Activated T-cell treated with anti-CD3 and anti-CD28 coated beads for 48 hours (primary cell): Measurements from ENCODE around the gene HPX.
A peak's percentile ranks its signal among the peaks of the same experiment; 100 is the strongest.

ENCODE experiments used
- DNase-seq: peaks from one replicate; pipeline ENCODE4 v3.0.0-alpha.2; 2020; ENCODE audit warnings: low read depth

The HPX gene

DNA sequence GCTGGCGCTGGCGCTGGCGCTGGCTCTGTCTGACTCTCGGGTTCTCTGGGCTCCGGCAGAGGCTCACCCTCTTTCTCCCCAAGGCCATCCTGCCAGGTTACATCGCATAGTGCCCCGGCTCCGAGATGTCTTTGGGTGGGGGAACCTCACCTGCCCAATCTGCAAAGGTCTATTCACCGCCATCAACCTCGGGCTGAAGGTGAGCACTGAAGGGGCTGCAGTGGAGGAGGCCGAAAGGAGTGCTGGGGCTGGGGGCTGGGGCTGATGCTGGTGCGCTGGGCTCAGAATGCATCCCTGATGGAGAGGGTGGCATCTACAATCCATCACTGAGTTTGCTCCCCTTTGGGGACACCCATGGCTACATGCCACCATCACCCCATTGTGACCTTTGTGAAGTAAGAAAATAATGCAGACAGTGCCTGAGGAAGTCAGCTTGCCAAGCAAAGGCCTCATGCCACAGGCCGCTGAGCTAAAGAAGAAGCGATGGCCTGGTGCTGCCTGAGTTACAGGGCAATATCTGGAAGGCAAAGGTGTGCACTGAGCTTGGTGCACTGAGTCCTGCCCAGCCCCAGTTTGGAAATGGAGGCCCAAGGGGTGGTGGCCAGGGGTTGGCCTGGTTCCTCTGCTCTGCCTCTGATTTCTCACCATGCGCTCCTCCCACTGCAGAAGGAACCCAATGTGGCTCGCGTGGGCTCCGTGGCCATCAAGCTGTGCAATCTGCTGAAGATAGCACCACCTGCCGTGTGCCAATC lies 49.9 kb downstream of the HPX start:
- no peak for DNase-seq

DNA sequence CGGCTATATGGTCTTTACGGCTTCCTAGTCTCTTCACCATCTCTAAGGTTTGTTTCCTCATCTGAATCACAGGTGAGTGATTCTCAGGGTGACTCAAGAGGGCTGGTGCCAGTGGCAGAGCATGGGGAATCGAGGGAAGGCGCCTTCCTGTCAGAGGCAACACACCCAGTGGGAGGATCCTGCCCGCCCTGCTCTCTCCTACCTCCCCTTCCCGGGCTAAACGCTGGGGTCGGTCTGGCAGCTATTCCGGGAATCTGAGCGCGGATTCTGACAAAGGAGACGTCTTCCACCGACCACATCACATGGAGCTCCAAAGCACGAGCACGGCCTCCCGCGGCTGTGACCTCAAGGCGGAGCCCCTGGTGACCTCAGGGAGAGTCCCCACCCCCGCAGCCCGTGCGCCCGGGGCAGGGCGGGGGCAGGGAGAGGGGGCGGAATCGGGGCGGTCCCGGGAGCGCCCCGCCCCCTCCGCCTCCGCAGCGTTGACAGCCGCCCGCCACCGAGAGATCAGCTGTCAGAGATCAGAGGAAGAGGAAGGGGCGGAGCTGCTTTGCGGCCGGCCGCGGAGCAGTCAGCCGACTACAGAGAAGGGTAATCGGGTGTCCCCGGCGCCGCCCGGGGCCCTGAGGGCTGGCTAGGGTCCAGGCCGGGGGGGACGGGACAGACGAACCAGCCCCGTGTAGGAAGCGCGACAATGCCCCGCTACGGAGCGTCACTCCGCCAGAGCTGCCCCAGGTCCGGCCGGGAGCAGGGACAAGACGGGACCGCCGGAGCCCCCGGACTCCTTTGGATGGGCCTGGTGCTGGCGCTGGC lies 50.7 kb downstream of the HPX start, which contains the start of gene SMPD1:
Gene SMPD1, plus strand, starts transcription at position 570 of the 813 bp plus-strand sequence. Its CDS starts 125 bp downstream, at position 695.
- DNase-seq: peak; percentile 92

DNA sequence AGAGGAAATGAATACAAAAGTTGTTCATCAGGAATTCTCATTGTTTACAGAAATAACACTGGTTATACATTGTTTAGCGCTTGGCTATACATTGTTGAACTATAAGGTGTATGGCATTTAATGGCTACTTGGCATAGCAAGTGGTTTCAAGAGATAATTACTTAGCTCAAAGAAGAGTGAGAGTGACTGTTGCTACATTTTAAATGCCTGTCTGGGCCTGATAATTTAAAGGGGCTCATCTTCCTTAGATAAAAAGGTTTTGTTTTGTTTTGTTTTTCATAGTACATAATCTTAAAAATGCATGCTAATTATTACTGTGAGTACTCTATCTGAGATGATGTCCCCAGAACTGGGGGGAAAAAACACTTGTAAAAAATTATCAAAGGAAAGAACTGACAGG lies 52.0 kb downstream of the HPX start:
- no peak for DNase-seq

DNA sequence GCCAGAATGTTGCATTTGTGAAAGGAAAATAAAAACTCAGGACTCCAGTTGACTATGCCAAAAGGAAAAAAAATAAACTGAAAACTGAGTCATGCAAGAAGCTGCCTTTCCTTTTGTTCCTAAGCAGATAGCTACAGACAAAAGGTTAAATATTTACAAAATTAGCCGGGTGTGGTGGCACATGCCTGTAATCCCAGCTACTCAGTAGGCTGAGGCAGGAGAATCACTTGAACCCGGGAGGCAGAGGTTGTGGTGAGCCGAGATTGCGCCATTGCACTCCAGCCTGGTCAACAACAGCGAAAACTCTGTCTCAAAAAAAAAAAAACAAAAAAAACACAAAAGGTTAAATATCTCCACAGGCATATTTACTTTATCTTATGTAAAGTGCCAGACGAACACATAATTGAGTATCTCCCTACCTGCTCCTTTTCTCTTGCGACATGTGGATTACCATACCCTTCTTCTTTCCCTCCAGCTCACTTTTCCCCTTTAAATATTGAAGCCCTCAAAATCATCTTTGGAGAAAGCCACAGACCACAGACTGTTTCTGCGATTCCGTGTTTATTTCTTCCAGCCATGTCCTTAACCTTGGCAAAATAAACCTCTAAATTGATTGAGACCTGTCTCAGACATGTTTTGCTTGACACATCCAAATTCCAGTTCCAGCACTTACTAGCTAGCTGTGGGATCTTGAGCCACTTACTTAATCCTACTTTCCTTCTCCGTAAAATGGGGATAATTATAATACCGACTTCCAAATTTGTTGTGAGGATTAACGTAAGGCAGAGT lies 52.8 kb downstream of the HPX start:
- no peak for DNase-seq

DNA sequence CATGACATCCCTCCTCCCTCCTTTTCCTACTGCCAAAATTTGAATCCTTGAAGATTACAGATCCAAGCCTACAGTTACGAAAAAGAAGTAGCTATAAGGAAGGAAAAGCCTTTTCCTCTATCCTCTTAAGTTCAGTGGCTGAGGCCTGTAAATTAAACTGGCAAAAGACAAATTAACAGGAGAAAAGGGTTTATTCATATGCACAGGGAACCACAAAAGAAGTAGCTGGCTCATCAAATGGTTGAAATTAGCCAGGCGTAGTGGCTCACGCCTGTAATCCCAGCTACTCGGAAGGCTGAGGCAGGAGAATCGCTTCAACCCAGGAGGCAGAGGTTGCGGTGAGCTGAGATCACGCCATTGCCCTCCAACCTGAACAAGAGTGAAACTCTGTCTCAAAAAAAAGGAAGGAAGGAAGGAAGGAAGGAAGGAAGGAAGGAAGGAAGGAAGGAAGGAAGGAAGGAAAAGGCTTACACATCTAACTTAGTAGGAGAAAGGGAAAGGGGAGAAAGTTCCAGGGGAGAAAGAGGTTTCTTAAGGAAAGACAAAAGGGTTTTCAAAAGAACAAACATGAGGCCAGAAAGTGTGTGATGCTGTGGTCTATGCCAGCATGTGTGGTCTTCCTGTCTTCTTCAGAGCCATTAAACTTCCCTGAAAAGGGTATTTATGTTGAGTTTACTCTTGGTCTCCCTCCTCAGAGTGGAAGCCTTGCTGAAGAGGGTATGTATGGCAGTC lies 55.6 kb downstream of the HPX start:
- DNase-seq: no peak
